ENCODE measurements around the gene BDP1. TPM values are rescaled to one million over a fixed set of nuclear protein-coding genes. Genes with fewer than 3 reads are reported as not detected.

Gene BDP1
- total and polyA plus RNA-seq, 8 donors = 6.4 to 90.7 (median 31.1) TPM

DNA sequence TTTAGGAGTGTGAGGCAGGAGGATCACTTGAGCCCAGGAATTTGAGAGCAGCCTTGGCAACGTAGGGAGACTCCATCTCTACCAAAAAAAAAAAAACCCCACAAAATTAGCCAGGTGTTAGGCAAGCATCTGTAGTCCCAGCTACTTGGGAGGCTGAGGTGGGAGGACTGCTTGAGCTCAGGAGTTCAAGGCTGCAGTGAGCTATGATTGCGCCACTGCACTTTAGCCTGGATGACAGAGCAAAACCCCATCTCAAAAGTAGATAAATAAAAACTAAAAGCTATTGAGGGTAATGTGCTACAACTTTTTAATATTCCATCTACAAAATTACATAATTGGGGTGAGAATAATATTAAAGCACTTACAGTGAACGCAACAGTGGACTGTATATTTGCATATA, 5.9 kb downstream of the BDP1 start:
- no peak overlapping the region for H3K27ac ChIP-seq
- WGBS, 5 donors = 96 to 99% (median 96%) methylated on average over 3 of the region's 3 CpGs
- intact Hi-C loops (cut with DNase I; ENCODE audit: low total_unique reads) = no loop called here

GRCh38 chr5:71471193-71471592, 15.7 kb downstream of the BDP1 start:
- peaks cover 50 to 99% (median 93%) of the 10 kb centered on the region in 4 donors for H3K36me3 ChIP-seq
- DNase-seq = no peak
- 84 to 90% (median 88%) methylated on average over 9 of the region's 9 CpGs for WGBS, 5 donors

More for the DNA sequence above, 5.9 kb downstream of the BDP1 start:
- no peak overlapping the region for H3K4me3 ChIP-seq
- H3K9me3 ChIP-seq = no peaks in the 10 kb centered on the region
- no peak for DNase-seq
- H3K27me3 ChIP-seq = no peaks in the 10 kb centered on the region
- H3K36me3 ChIP-seq = peaks cover 48 to 81% (median 80%) of the 10 kb centered on the region in 4 donors
- no peak for TF ChIP-seq POLR2AphosphoS5 (IDR thresholded peaks at IDR 0.05)
- no peak for TF ChIP-seq POLR2A (IDR thresholded peaks at IDR 0.05)
- TF ChIP-seq, protein P1, sequence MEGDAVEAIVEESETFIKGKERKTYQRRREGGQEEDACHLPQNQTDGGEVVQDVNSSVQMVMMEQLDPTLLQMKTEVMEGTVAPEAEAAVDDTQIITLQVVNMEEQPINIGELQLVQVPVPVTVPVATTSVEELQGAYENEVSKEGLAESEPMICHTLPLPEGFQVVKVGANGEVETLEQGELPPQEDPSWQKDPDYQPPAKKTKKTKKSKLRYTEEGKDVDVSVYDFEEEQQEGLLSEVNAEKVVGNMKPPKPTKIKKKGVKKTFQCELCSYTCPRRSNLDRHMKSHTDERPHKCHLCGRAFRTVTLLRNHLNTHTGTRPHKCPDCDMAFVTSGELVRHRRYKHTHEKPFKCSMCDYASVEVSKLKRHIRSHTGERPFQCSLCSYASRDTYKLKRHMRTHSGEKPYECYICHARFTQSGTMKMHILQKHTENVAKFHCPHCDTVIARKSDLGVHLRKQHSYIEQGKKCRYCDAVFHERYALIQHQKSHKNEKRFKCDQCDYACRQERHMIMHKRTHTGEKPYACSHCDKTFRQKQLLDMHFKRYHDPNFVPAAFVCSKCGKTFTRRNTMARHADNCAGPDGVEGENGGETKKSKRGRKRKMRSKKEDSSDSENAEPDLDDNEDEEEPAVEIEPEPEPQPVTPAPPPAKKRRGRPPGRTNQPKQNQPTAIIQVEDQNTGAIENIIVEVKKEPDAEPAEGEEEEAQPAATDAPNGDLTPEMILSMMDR (IDR thresholded peaks at IDR 0.05) = no peak
- no peak for TF ChIP-seq EP300 (IDR thresholded peaks at IDR 0.05)
- H3K4me1 ChIP-seq = peaks cover 5 to 22% (median 15%) of the 10 kb centered on the region in 4 donors

DNA sequence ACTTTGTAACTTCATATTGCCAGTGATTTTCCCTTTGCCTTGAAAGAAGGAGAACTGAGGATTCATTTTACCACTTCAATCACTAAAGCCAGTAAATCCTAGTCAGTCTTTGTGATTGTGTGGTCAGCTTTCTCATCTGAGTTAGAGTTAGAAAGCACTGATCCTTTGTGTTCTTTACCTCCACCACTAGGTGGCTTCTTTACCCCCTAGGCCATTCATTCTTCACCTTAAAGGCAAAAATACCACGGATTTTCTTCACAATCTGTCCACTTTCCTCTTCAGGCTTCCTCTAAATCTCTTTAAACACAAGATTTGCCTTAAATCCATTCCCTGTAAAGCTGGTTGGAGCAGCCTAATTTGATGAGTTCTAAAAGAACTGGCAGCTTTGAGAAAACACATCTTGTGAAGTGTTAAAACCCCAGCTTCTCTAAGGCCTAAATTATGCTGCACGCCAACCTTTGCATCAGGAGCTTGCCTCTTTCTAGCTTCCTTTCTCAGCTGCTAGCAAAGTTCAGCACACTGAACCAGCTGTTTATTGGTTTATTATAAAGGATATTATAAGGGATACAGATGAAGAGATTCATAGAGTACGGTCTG, 20.4 kb downstream of the BDP1 start:
- H3K27me3 ChIP-seq = no peaks in the 10 kb centered on the region
- no peak overlapping the region for H3K27ac ChIP-seq
- intact Hi-C loops (cut with DNase I; ENCODE audit: low total_unique reads) = no loop called here
- TF ChIP-seq, protein P1 (IDR thresholded peaks at IDR 0.05) = peak in 3 of 7 experiments; percentile 27 to 41 (median 31)
- TF ChIP-seq EP300 (IDR thresholded peaks at IDR 0.05) = no peak
- no peak for TF ChIP-seq POLR2AphosphoS5 (IDR thresholded peaks at IDR 0.05)
- TF ChIP-seq POLR2A (IDR thresholded peaks at IDR 0.05) = no peak
- DNase-seq = no peak
- H3K4me3 ChIP-seq = no peak overlapping the region
- H3K36me3 ChIP-seq = peaks cover 31 to 95% (median 92%) of the 10 kb centered on the region in 4 donors
- H3K9me3 ChIP-seq = no peaks in the 10 kb centered on the region
- 65 to 73% (median 68%) methylated on average over 3 of the region's 3 CpGs for WGBS, 5 donors
- no peaks in the 10 kb centered on the region for H3K4me1 ChIP-seq

More at GRCh38 chr5:71471193-71471592, 15.7 kb downstream of the BDP1 start:
- Histone ChIP-seq H3K4me3 (no peak overlapping the region), H3K4me1 (no peaks in the 10 kb centered on the region), H3K27ac (no peak overlapping the region), H3K27me3 (no peaks in the 10 kb centered on the region), H3K9me3 (no peaks in the 10 kb centered on the region)
- intact Hi-C loops (cut with DNase I; ENCODE audit: low total_unique reads) = no loop called here
- TF ChIP-seq EP300 (IDR thresholded peaks at IDR 0.05) (no peak), POLR2A (IDR thresholded peaks at IDR 0.05) (no peak)

GRCh38 chr5:71481441-71481840, 26.0 kb downstream of the BDP1 start:
- no peak overlapping the region for H3K27ac ChIP-seq
- no peak overlapping the region for H3K4me3 ChIP-seq
- H3K9me3 ChIP-seq = no peaks in the 10 kb centered on the region
- no peak for DNase-seq
- peaks cover 15 to 99% (median 87%) of the 10 kb centered on the region in 4 donors for H3K36me3 ChIP-seq
- TF ChIP-seq EP300 (IDR thresholded peaks at IDR 0.05) = no peak
- no peak for TF ChIP-seq POLR2A (IDR thresholded peaks at IDR 0.05)
- no peak for TF ChIP-seq POLR2AphosphoS5 (IDR thresholded peaks at IDR 0.05)
- TF ChIP-seq, protein P1 (IDR thresholded peaks at IDR 0.05) = no peak
- intact Hi-C loops (cut with DNase I; ENCODE audit: low total_unique reads) = no loop called here
- no peaks in the 10 kb centered on the region for H3K27me3 ChIP-seq
- peaks cover 0 to 23% (median 5%) of the 10 kb centered on the region in 4 donors for H3K4me1 ChIP-seq

DNA sequence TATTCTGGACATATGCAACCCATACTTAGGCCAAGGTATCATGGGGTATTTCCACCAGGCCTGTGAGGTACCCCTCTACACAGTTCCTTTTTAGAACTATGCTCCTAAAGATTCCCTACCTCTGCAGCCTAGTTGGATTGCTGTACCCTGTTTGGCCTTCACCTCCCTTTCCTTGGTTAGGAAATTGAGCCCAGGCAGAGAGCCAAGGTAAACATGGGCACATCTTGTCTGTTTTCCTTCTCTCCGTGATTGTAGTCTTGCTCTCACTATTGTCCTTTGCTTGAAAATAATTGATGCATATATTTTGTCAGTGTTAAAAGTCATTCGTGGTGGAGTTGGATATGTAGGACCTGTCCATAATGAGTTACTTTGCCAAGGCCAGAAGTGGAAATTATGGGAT, 26.7 kb downstream of the BDP1 start:
- peaks cover 0 to 23% (median 5%) of the 10 kb centered on the region in 4 donors for H3K4me1 ChIP-seq
- H3K27me3 ChIP-seq = no peaks in the 10 kb centered on the region
- WGBS, 5 donors = 35 to 54% (median 48%) methylated on average over 2 of the region's 2 CpGs
- no peaks in the 10 kb centered on the region for H3K9me3 ChIP-seq
- DNase-seq = peak in 1 of 2 donors; percentile 11
- TF ChIP-seq, protein P1 (IDR thresholded peaks at IDR 0.05) = no peak
- TF ChIP-seq EP300 (IDR thresholded peaks at IDR 0.05) (no peak), POLR2A (IDR thresholded peaks at IDR 0.05) (no peak)
- no peak overlapping the region for H3K27ac ChIP-seq
- H3K4me3 ChIP-seq = no peak overlapping the region
- peaks cover 17 to 99% (median 87%) of the 10 kb centered on the region in 4 donors for H3K36me3 ChIP-seq
- intact Hi-C loops (cut with DNase I; ENCODE audit: low total_unique reads) = no loop called here

Data from stomach (tissue), 9 donors.